Psoas muscle (tissue), 8 donors: Measurements from ENCODE around the gene RTN4R. TPM values are rescaled to one million over a fixed set of nuclear protein-coding genes. Genes with fewer than 3 reads are reported as not detected.

Source experiments
- ATAC-seq, 4 donors: fragments of 200-7000 bp; cut with Tn5 transposase; one replicate each; pipeline ENCODE4 v1.9.1; 2020; ENCODE audit warnings: moderate library complexity in 3 of 4, mild to moderate bottlenecking in 2 of 4
- DNase-seq, 2 donors: peaks; one replicate each; pipeline ENCODE4 v3.0.0-alpha.2; 2020
- H3K27ac ChIP-seq: fragments of 200-600 bp; one replicate; pipeline ENCODE4 v1.8.0; 2022
- H3K27me3 ChIP-seq, 3 donors: fragments of 200-600 bp in 1 of 3; one replicate each; pipeline versions ENCODE4 v1.6.1 to v1.8.0; 2013 to 2022; ENCODE audit warnings: low read length in 2 of 3, mild to moderate bottlenecking in 2 of 3, moderate library complexity in 1 of 3; ENCODE audit not compliant: insufficient read depth in 3 of 3
- H3K36me3 ChIP-seq, 2 donors: fragments of 200-600 bp in 1 of 2; one replicate each; pipeline versions ENCODE4 v1.6.1 to v1.8.0; 2013 to 2022; ENCODE audit warnings: low read depth in 1 of 2, mild to moderate bottlenecking in 1 of 2, moderate library complexity in 1 of 2; ENCODE audit not compliant: insufficient read depth in 1 of 2
- H3K4me1 ChIP-seq: fragments of 200-600 bp; one replicate; pipeline ENCODE4 v1.8.0; 2022
- H3K4me3 ChIP-seq: fragments of 200-600 bp; one replicate; pipeline ENCODE4 v1.8.0; 2022; ENCODE audit warnings: mild to moderate bottlenecking
- H3K9me3 ChIP-seq: fragments of 200-600 bp; one replicate; pipeline ENCODE4 v1.8.0; 2022
- CTCF ChIP-seq: fragments of 200-600 bp; IDR thresholded peaks from one replicate; pipeline ENCODE4 v1.8.0; 2022; ENCODE audit warnings: antibody characterized with exemption
- WGBS, 3 donors: extraction: QIAGEN DNeasy Blood & Tissue Kit; methylation state at CpG; one replicate each; pipeline versions ENCODE4 v1.1.6 to v1.1.7; 2013; 5-methylcytosine and 5-hydroxymethylcytosine counted together
- intact Hi-C, 2 donors: fragments of 100-400 bp; cut with DNase I; formaldehyde crosslinking; loops; one replicate each; pipeline versions ENCODE4 v1.11.0 to v1.14.2; 2022
- polyA plus RNA-seq, 3 donors: library from polyadenylated mRNA; stranded (reverse); fragments of 200-250 nt; gene quantifications; one replicate each; pipeline ENCODE4 v1.2.3, GENCODE V29; 2013
- total RNA-seq, 4 donors: library from RNA; stranded (reverse); fragmentation: NEBNext Ultra II Directional in 2 of 4; extraction: Animal tissue kit (Norgen Biotek cat#: 25700) in 2 of 4; gene quantifications; one replicate each; pipeline versions ENCODE4 v1.2.1 to v1.2.4, GENCODE V29; 2021 to 2023
- donor health status: healthy with polysubstance abuse.
- donor health status: DM: no; HTN: no; CAD: no; lungs with moderate emphysema.
- donor health status: Bipolar disorder and iron deficiency.
- donor health status: healthy.
- donor health status: DM: yes; HTN: yes; CAD: no.
- donor health status: DM: no; HTN: no; CAD: no.
- donor health status: DM: no; HTN: no; CAD: no.
- donor health status: DM: yes; HTN: yes; CAD: no.

The RTN4R gene
- total and polyA plus RNA-seq, 7 donors, result 0.12 to 2.4 (median 0.36) TPM

GRCh38 chr22:20228939-20229272 is 39.2 kb downstream of the RTN4R start:
- H3K27me3 ChIP-seq, result peaks cover 0 to 3% (median 0%) of the 10 kb centered on the region in 3 donors
- no peaks in the 10 kb centered on the region for H3K4me1 ChIP-seq
- intact Hi-C loops, result no loop called here
- H3K27ac ChIP-seq, result no peak overlapping the region
- DNase-seq (no peak), ATAC-seq (no peak)
- TF ChIP-seq CTCF, result no peak
- no peak overlapping the region for H3K4me3 ChIP-seq
- no peaks in the 10 kb centered on the region for H3K36me3 ChIP-seq
- no peaks in the 10 kb centered on the region for H3K9me3 ChIP-seq
- WGBS, 3 donors, result 63 to 80% (median 74%) methylated on average over 5 of the region's 5 CpGs

GRCh38 chr22:20228055-20228938 is 39.8 kb downstream of the RTN4R start:
- intact Hi-C loops, result no loop called here
- Histone ChIP-seq H3K4me1 (no peaks in the 10 kb centered on the region), H3K36me3 (no peaks in the 10 kb centered on the region), H3K27ac (no peak overlapping the region), H3K4me3 (no peak overlapping the region), H3K27me3 (peaks cover 0 to 3% (median 0%) of the 10 kb centered on the region in 3 donors), H3K9me3 (no peaks in the 10 kb centered on the region)
- DNase-seq, result no peak
- 38 to 68% (median 47%) methylated on average over 23 of the region's 23 CpGs for whole genome bisulfite sequencing, 3 donors
- ATAC-seq, result peak in 3 of 4 donors; percentile 26 to 50 (median 49)
- TF ChIP-seq CTCF, result no peak

GRCh38 chr22:20227363-20227762 is 40.8 kb downstream of the RTN4R start:
- no peak for ATAC-seq
- TF ChIP-seq CTCF, result no peak
- DNase-seq, result no peak
- intact Hi-C loops, result no loop called here
- 62 to 86% (median 67%) methylated on average over 6 to 7 of the region's 7 CpGs for WGBS, 3 donors
- Histone ChIP-seq H3K4me1 (peaks cover 5% of the 10 kb centered on the region), H3K27me3 (peaks cover 0 to 3% (median 0%) of the 10 kb centered on the region in 3 donors), H3K36me3 (no peaks in the 10 kb centered on the region), H3K27ac (no peak overlapping the region), H3K9me3 (no peaks in the 10 kb centered on the region), H3K4me3 (no peak overlapping the region)

GRCh38 chr22:20226760-20227350 is 41.3 kb downstream of the RTN4R start:
- H3K36me3 ChIP-seq, result no peaks in the 10 kb centered on the region
- no peak for ATAC-seq
- H3K4me3 ChIP-seq, result no peak overlapping the region
- H3K4me1 ChIP-seq, result peaks cover 10% of the 10 kb centered on the region
- H3K9me3 ChIP-seq, result no peaks in the 10 kb centered on the region
- no peak for DNase-seq
- no peak for TF ChIP-seq CTCF
- intact Hi-C loops, result no loop called here
- peaks cover 0 to 3% (median 0%) of the 10 kb centered on the region in 3 donors for H3K27me3 ChIP-seq
- no peak overlapping the region for H3K27ac ChIP-seq
- WGBS, 3 donors, result 63 to 78% (median 69%) methylated on average over 17 of the region's 17 CpGs
